ENCODE measurements around the gene PYGB.

The PYGB gene

GRCh38 chr20:25274891-25275812, 27.3 kb downstream of the PYGB start:
- TF ChIP-seq YY1 (IDR thresholded peaks at IDR 0.05; ENCODE audit: insufficient read depth, insufficient read length): no peak
- no peak for TF ChIP-seq ZNF274 (IDR thresholded peaks at IDR 0.05; ENCODE audit: low read depth, low read length)
- TF ChIP-seq SUZ12 (IDR thresholded peaks at IDR 0.05; ENCODE audit: extremely low read depth, insufficient read depth, insufficient read length): no peak
- H3K4me1 ChIP-seq (ENCODE audit: insufficient read depth, insufficient read length): no peaks in the 10 kb centered on the region
- H3K9me3 ChIP-seq (ENCODE audit: insufficient read depth, low read length): no peaks in the 10 kb centered on the region
- H3K36me3 ChIP-seq (ENCODE audit: insufficient read depth, insufficient read length, low read length): peaks cover 95% of the 10 kb centered on the region
- no peaks in the 10 kb centered on the region for H3K27me3 ChIP-seq (ENCODE audit: insufficient read depth, insufficient read length)
- H3K9ac ChIP-seq (ENCODE audit: insufficient read length, low read depth): no peak overlapping the region
- H3K4me3 ChIP-seq (ENCODE audit: insufficient read length, low read depth): no peak overlapping the region
- DNase-seq (ENCODE audit: low read depth, low spot score): no peak

GRCh38 chr20:25275813-25276532, 28.1 kb downstream of the PYGB start:
- Histone ChIP-seq H3K36me3 (ENCODE audit: insufficient read depth, insufficient read length, low read length) (peaks cover 96% of the 10 kb centered on the region), H3K4me3 (ENCODE audit: insufficient read length, low read depth) (no peak overlapping the region), H3K4me1 (ENCODE audit: insufficient read depth, insufficient read length) (no peaks in the 10 kb centered on the region)

GRCh38 chr20:25276533-25277050, 28.7 kb downstream of the PYGB start:
- no peak for TF ChIP-seq SUZ12 (IDR thresholded peaks at IDR 0.05; ENCODE audit: extremely low read depth, insufficient read depth, insufficient read length)
- TF ChIP-seq YY1 (IDR thresholded peaks at IDR 0.05; ENCODE audit: insufficient read depth, insufficient read length): no peak
- no peak for TF ChIP-seq ZNF274 (IDR thresholded peaks at IDR 0.05; ENCODE audit: low read depth, low read length)
- no peak overlapping the region for H3K9ac ChIP-seq (ENCODE audit: insufficient read length, low read depth)
- no peak for DNase-seq (ENCODE audit: low read depth, low spot score)
- no peaks in the 10 kb centered on the region for H3K9me3 ChIP-seq (ENCODE audit: insufficient read depth, low read length)
- H3K4me1 ChIP-seq (ENCODE audit: insufficient read depth, insufficient read length): no peaks in the 10 kb centered on the region
- H3K36me3 ChIP-seq (ENCODE audit: insufficient read depth, insufficient read length, low read length): peaks cover 96% of the 10 kb centered on the region
- H3K4me3 ChIP-seq (ENCODE audit: insufficient read length, low read depth): no peak overlapping the region
- H3K27me3 ChIP-seq (ENCODE audit: insufficient read depth, insufficient read length): no peaks in the 10 kb centered on the region

More at GRCh38 chr20:25275813-25276532, 28.1 kb downstream of the PYGB start:
- Histone ChIP-seq H3K9me3 (ENCODE audit: insufficient read depth, low read length) (no peaks in the 10 kb centered on the region), H3K9ac (ENCODE audit: insufficient read length, low read depth) (no peak overlapping the region), H3K27me3 (ENCODE audit: insufficient read depth, insufficient read length) (no peaks in the 10 kb centered on the region)
- no peak for TF ChIP-seq SUZ12 (IDR thresholded peaks at IDR 0.05; ENCODE audit: extremely low read depth, insufficient read depth, insufficient read length)
- no peak for TF ChIP-seq ZNF274 (IDR thresholded peaks at IDR 0.05; ENCODE audit: low read depth, low read length)
- TF ChIP-seq YY1 (IDR thresholded peaks at IDR 0.05; ENCODE audit: insufficient read depth, insufficient read length): no peak
- DNase-seq (ENCODE audit: low read depth, low spot score): no peak

GRCh38 chr20:25277051-25277801, 29.3 kb downstream of the PYGB start:
- Histone ChIP-seq H3K36me3 (ENCODE audit: insufficient read depth, insufficient read length, low read length) (peaks cover 96% of the 10 kb centered on the region), H3K4me3 (ENCODE audit: insufficient read length, low read depth) (no peak overlapping the region), H3K9ac (ENCODE audit: insufficient read length, low read depth) (no peak overlapping the region), H3K4me1 (ENCODE audit: insufficient read depth, insufficient read length) (no peaks in the 10 kb centered on the region), H3K9me3 (ENCODE audit: insufficient read depth, low read length) (no peaks in the 10 kb centered on the region), H3K27me3 (ENCODE audit: insufficient read depth, insufficient read length) (no peaks in the 10 kb centered on the region)
- no peak for TF ChIP-seq YY1 (IDR thresholded peaks at IDR 0.05; ENCODE audit: insufficient read depth, insufficient read length)
- TF ChIP-seq SUZ12 (IDR thresholded peaks at IDR 0.05; ENCODE audit: extremely low read depth, insufficient read depth, insufficient read length): no peak
- no peak for TF ChIP-seq ZNF274 (IDR thresholded peaks at IDR 0.05; ENCODE audit: low read depth, low read length)
- no peak for DNase-seq (ENCODE audit: low read depth, low spot score)

DNA sequence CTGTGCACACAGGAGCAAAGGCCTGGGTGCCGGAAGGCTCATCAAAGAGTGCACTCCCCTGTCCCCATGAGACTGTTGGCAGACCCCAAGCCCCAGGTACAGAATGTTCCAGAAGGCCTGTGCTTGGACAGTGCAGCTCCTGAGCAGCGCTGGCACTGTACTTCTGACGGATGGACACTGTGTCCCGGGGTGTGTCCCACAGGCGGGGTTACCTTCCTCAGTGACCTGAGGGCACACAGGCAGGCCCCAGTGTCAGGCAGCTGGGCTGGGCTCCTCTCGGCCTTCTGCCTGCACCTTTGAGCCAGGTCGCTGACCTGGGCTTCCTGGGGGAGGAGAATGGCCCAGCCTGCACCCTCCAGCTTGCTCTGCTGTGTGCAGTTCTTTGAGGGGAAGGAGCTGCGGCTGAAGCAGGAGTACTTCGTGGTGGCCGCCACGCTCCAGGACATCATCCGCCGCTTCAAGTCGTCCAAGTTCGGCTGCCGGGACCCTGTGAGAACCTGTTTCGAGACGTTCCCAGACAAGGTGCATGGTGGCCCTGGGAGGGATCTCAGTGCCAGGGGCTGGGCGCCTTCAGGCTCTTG, 30.1 kb downstream of the PYGB start:
- Histone ChIP-seq H3K4me3 (ENCODE audit: insufficient read length, low read depth) (no peak overlapping the region), H3K27me3 (ENCODE audit: insufficient read depth, insufficient read length) (no peaks in the 10 kb centered on the region), H3K9ac (ENCODE audit: insufficient read length, low read depth) (no peak overlapping the region), H3K9me3 (ENCODE audit: insufficient read depth, low read length) (no peaks in the 10 kb centered on the region), H3K36me3 (ENCODE audit: insufficient read depth, insufficient read length, low read length) (peaks cover 95% of the 10 kb centered on the region), H3K4me1 (ENCODE audit: insufficient read depth, insufficient read length) (no peaks in the 10 kb centered on the region)
- no peak for DNase-seq (ENCODE audit: low read depth, low spot score)
- no peak for TF ChIP-seq YY1 (IDR thresholded peaks at IDR 0.05; ENCODE audit: insufficient read depth, insufficient read length)
- no peak for TF ChIP-seq SUZ12 (IDR thresholded peaks at IDR 0.05; ENCODE audit: extremely low read depth, insufficient read depth, insufficient read length)
- TF ChIP-seq ZNF274 (IDR thresholded peaks at IDR 0.05; ENCODE audit: low read depth, low read length): no peak

- DNase-seq (ENCODE audit: low read depth, low spot score): no peak
- no peak overlapping the region for H3K4me3 ChIP-seq (ENCODE audit: insufficient read length, low read depth)
- no peak for TF ChIP-seq YY1 (IDR thresholded peaks at IDR 0.05; ENCODE audit: insufficient read depth, insufficient read length)
- TF ChIP-seq SUZ12 (IDR thresholded peaks at IDR 0.05; ENCODE audit: extremely low read depth, insufficient read depth, insufficient read length): no peak
- TF ChIP-seq ZNF274 (IDR thresholded peaks at IDR 0.05; ENCODE audit: low read depth, low read length): no peak
- H3K36me3 ChIP-seq (ENCODE audit: insufficient read depth, insufficient read length, low read length): peaks cover 96% of the 10 kb centered on the region
- H3K27me3 ChIP-seq (ENCODE audit: insufficient read depth, insufficient read length): no peaks in the 10 kb centered on the region
- no peaks in the 10 kb centered on the region for H3K4me1 ChIP-seq (ENCODE audit: insufficient read depth, insufficient read length)
- no peak overlapping the region for H3K9ac ChIP-seq (ENCODE audit: insufficient read length, low read depth)
- H3K9me3 ChIP-seq (ENCODE audit: insufficient read depth, low read length): no peaks in the 10 kb centered on the region
Observed at GRCh38 chr20:25278636-25279361, 30.9 kb downstream of the PYGB start.

All from NT2/D1 (cell line).